ENCODE results near the gene ATP11B.

Gene ATP11B

GRCh38 chr3:182785142-182785541 lies 8.2 kb upstream of the ATP11B start:
- no peak for DNase-seq (ENCODE audit: low read depth)
- no peak overlapping the region for H3K4me3 ChIP-seq (ENCODE audit: control insufficient read depth, low read depth, low read length)
- TF ChIP-seq CTCF (IDR thresholded peaks at IDR 0.05; ENCODE audit: control insufficient read depth, insufficient read depth, low read depth, low read length, missing control alignments): no peak

DNA sequence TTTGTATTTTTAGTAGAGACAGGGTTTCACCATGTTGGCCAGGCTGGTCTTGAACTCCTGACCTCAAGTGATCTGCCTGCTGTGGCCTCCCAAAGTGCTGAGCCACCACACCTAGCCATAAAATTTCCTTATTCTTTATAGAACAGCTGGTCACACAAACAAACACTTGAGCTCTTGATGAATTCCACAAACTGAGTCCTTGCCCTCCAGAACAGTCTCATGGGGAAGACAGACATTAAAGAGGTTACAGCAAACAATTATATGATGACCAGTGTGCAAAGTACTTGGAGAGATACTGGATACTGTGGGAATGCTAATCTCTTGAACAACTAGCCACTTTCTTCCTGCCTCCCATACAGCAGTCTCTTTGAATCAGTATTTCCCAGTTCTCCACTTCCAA lies 7.5 kb upstream of the ATP11B start:
- no peak overlapping the region for H3K4me3 ChIP-seq (ENCODE audit: control insufficient read depth, low read depth, low read length)
- no peak for TF ChIP-seq CTCF (IDR thresholded peaks at IDR 0.05; ENCODE audit: control insufficient read depth, insufficient read depth, low read depth, low read length, missing control alignments)
- DNase-seq (ENCODE audit: low read depth): no peak

- H3K4me3 ChIP-seq (ENCODE audit: control insufficient read depth, low read depth, low read length): no peak overlapping the region
- DNase-seq (ENCODE audit: low read depth): no peak
- TF ChIP-seq CTCF (IDR thresholded peaks at IDR 0.05; ENCODE audit: control insufficient read depth, insufficient read depth, low read depth, low read length, missing control alignments): no peak
Measured at GRCh38 chr3:182786564-182787196, 6.6 kb upstream of the ATP11B start.

GRCh38 chr3:182787302-182788036 lies 5.8 kb upstream of the ATP11B start:
- no peak for TF ChIP-seq CTCF (IDR thresholded peaks at IDR 0.05; ENCODE audit: control insufficient read depth, insufficient read depth, low read depth, low read length, missing control alignments)
- H3K4me3 ChIP-seq (ENCODE audit: control insufficient read depth, low read depth, low read length): no peak overlapping the region
- DNase-seq (ENCODE audit: low read depth): no peak

GRCh38 chr3:182789371-182789770 lies 3.9 kb upstream of the ATP11B start:
- H3K4me3 ChIP-seq (ENCODE audit: control insufficient read depth, low read depth, low read length): no peak overlapping the region
- no peak for TF ChIP-seq CTCF (IDR thresholded peaks at IDR 0.05; ENCODE audit: control insufficient read depth, insufficient read depth, low read depth, low read length, missing control alignments)
- DNase-seq (ENCODE audit: low read depth): no peak

GRCh38 chr3:182790612-182791011 lies 2.7 kb upstream of the ATP11B start:
- no peak for DNase-seq (ENCODE audit: low read depth)

More at GRCh38 chr3:182790612-182791011, 2.7 kb upstream of the ATP11B start:
- TF ChIP-seq CTCF (IDR thresholded peaks at IDR 0.05; ENCODE audit: control insufficient read depth, insufficient read depth, low read depth, low read length, missing control alignments): no peak
- H3K4me3 ChIP-seq (ENCODE audit: control insufficient read depth, low read depth, low read length): no peak overlapping the region

All from AG09309 (cell line).